Suppressor macrophage treated with lipopolysaccharide for 1 hour (primary cell): ENCODE results near the gene MAP1S.
"Not testable (repeated sequence)": the region's sequence is repeated elsewhere in the genome, so short reads cannot be mapped to it uniquely, and the experiment has no call there.

ENCODE experiments used
- DNase-seq, 3 donors: peaks; one replicate each; pipeline ENCODE4 v3.0.0-alpha.2; 2020 to 2022

Gene MAP1S

DNA sequence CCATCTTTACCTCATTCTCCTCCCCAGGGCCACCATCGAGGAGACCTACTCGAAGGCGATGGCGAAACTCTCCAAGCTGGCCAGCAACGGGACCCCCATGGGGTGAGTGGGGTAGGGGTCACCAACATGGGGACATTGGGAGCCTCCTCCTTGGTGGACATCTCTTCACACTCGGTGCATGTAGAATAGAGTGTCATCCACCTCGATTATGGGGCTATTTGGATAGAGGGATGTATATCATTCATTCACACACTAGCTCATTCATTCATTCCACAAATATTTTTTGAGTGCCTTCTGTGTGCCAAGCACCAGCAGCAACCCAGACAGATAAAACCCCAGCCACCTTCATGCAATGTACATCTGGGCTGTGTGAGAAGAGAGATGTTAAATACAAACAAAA lies 45.1 kb downstream of the MAP1S start:
- no peak for DNase-seq

DNA sequence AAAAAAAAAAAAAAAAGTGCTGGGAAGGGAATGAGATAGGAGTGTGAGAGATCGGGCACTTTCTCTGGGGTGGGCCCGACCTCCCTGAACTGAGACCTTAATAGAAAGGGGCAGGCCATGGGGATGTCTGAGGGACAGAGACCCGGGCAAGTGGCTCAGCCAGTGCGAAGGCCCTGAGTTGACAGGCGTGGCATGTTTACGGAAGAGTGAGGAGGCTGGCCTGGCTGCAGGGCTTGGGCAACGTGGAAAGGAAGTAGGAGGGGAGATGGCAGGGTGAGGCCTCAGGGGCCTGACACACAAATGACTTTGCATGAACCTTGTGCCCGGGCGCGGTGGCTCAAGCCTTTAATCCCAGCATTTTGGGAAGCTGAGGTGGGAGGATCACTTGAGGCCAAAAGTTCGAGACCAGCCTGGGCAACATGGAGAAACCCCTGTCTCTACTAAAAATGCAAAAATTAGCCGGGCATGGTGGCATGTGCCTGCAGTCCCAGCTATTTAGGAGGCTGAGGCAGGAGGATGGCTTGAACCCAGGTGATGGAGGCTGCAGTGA lies 45.9 kb downstream of the MAP1S start:
- peak; percentile 90 to 93 (median 92) for DNase-seq

DNA sequence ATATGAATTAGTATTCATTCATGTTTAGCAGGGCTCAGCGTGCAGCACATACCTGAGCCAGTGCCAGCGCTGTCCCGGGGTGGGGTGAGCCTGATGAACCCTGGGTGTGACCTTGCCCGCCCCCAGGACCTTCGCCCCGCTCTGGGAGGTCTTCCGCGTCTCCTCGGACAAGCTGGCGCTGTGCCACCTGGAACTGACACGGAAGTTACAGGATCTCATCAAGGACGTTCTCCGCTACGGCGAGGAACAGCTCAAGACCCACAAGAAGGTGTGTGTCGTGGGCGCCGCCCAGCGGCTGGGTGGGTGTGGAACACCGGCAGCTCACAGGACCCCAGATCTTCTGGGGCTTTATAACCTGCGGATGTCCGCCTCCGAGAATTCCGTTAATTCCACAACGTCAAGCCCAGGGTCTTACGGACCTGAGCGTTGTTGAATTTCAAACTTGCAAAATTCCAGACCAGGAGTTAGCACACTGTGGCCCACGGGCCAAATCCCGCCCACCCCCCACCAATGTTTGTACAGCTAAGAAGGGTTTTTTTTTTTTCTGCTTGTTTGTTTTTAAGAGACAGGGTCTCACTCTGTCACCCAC lies 47.4 kb downstream of the MAP1S start:
- peak; percentile 82 to 90 (median 84) for DNase-seq

- no peak for DNase-seq
These were observed 48.3 kb downstream of the MAP1S start for GRCh38 chr19:17767559-17767958.

GRCh38 chr19:17770613-17771012 lies 51.3 kb downstream of the MAP1S start:
- no peak for DNase-seq

- peak in 2 of 3 donors; percentile 48 to 55 for DNase-seq
These were observed 52.9 kb downstream of the MAP1S start for GRCh38 chr19:17772172-17772571.

GRCh38 chr19:17775245-17775927 lies 56.1 kb downstream of the MAP1S start:
- DNase-seq: peak; percentile 51 to 66 (median 64)

GRCh38 chr19:17775991-17776803 lies 56.9 kb downstream of the MAP1S start:
- DNase-seq: peak; percentile 75 to 86 (median 85)

DNA sequence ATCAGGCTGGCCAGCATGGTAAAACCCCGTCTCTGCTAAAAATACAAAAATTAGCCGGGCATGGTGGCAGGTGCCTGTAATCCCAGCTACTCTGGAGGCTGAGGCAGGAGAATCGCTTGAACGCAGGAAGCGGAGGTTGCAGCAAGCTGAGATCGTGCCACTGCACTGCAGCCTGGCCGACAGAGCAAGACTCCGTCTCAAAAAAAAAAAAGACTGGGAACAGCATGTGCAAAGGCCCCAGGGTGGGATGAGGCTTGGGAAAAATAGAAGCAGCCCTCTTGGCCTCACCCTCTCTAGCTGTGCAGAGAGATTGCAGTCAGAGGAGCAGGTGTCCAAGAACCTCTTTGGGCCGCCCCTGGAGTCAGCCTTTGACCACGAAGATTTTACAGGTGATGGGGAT lies 58.6 kb downstream of the MAP1S start:
- DNase-seq: not testable (repeated sequence)

DNA sequence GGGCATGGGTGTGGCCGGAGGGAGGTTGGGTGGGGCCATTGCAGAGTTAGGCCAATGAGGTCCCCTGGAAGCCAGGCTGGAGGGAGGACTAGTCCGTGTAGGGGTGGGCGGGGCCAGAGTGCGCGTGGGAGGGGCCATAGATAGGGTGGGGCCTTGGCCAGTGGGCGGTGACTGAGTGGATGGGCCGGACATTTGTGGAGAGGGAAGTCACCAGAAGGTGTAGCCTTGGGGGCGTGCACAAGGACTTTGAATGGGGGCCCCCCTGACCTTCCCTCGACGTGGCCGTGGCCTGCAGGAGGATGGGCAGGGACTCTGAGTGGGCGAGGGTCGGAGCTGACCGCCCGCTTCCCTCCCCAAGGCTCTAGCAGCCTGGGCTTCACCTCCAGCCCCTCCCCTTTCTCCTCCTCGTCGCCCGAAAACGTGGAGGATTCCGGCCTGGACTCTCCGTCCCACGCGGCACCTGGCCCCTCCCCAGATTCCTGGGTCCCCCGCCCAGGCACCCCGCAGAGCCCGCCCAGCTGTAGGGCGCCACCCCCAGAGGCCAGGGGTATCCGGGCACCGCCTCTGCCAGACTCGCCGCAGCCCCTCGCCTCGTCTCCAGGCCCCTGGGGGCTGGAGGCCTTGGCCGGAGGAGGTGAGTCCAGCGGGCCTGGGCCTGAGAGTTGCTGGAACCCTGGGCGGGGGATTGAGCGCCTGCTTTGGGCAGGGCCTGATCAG lies 59.1 kb downstream of the MAP1S start:
- peak; percentile 84 to 94 (median 88) for DNase-seq

DNA sequence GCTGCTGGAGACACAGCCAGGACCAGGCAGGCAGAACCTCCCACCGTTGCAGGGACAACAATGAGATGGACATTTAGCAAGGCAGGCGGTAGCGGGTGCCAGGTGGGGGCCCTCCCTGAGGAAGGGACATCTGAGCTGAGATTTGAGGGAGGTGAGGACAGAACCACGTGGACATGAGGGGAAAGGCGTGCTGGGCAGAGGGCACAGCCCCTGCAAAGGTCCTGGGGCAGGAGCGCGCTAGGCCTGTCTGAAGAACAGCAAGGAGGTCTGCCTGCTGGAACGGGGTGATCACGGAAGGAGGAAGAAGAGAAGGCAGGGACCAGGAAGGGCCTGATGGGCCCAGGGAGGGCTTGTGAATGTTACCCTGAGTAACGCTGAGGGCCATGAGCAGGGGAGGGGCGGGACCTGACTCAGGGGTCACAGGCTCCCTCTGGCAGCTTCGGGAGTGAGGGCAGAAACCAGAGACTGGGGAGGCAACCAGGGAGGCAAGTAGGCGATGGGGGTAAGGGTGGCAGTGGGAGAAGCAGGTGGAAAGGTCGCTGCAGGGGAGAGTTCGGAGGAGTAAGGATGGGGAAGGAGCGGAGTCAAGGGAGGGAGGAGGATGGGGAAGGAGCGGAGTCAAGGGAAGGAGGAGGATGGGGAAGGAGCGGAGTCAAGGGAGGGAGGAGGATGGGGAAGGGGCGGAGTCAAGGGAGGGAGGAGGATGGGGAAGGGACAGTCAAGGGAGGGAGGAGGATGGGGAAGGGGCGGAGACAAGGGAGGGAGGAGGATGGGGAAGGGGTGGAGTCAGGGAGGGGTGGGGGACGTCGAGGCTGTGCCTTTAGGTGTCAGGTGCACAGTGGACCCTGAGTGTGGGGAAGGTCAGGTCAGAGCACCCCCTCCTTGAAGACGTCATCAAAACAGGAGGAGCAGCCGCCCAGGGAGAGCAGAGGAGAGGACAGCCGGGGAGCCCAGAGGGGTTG lies 60.0 kb downstream of the MAP1S start:
- peak; percentile 77 to 94 (median 83) for DNase-seq

DNA sequence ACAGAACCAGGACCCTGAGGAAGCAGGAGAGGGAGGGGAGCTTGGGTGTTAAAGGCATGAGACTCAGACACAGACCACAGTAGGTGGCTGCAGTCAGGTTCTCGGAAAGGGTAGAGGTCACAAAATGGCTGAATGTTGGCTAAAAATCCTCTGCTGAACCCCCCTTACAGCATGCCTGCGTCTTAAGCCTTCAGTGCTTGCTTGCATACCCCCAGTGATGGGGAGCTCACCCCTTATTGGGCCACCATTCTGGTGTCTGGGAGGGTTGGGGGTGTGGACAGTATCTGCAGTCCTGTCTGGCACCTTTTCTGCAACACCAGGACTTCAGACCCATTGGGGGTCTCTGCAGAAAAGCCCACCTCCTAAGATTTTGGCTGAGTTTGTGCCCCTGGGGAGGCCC lies 61.5 kb downstream of the MAP1S start:
- no peak for DNase-seq

DNA sequence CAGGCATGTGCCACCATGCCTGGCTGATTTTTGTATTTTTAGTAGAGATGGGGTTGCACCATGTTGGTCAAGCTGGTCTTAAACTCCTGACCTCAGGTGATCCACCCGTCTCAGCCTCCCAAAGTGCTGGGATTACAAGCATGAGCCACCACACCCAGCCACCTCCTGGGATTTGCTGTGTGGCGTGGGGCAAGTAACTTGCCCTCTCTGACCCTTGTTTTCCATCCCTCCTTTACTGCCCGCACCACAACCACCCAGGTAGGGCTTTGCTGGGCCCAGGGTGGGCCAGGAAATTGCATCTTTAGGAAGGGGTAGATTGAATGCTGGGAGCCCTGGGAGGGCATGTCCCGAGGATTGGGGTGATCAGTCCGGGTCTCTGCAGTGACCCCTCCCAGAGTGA lies 64.4 kb downstream of the MAP1S start:
- not testable (repeated sequence) for DNase-seq
